HuH-7 (cell line): ENCODE results near the gene UNC13C.

ENCODE experiments used
- DNase-seq: peaks from one replicate; pipeline ENCODE4 v3.0.0; 2011; ENCODE audit warnings: low spot score

Gene UNC13C

GRCh38 chr15:54482251-54482650, 504.0 kb downstream of the UNC13C start:
- no peak for DNase-seq

- no peak for DNase-seq
Observed at GRCh38 chr15:54500330-54500729, 522.1 kb downstream of the UNC13C start.

- DNase-seq, result no peak
Observed at GRCh38 chr15:54502416-54503075, 524.3 kb downstream of the UNC13C start.

- no peak for DNase-seq
Observed at GRCh38 chr15:54504695-54505094, 526.5 kb downstream of the UNC13C start.

GRCh38 chr15:54506977-54507524, 528.8 kb downstream of the UNC13C start:
- DNase-seq, result no peak

GRCh38 chr15:54514601-54515000, 536.4 kb downstream of the UNC13C start:
- DNase-seq, result no peak

- no peak for DNase-seq
Observed at GRCh38 chr15:54515664-54516582, 537.7 kb downstream of the UNC13C start.

GRCh38 chr15:54517366-54517765, 539.1 kb downstream of the UNC13C start:
- no peak for DNase-seq

- DNase-seq, result no peak
Observed at GRCh38 chr15:54518156-54518882, 540.1 kb downstream of the UNC13C start.

- DNase-seq, result no peak
Observed at GRCh38 chr15:54519577-54519976, 541.3 kb downstream of the UNC13C start.

- DNase-seq, result no peak
Observed at GRCh38 chr15:54520616-54521015, 542.4 kb downstream of the UNC13C start.

- DNase-seq, result no peak
Observed at GRCh38 chr15:54521206-54521605, 543.0 kb downstream of the UNC13C start.

GRCh38 chr15:54528021-54528420, 549.8 kb downstream of the UNC13C start:
- DNase-seq, result no peak

- DNase-seq, result no peak
Observed at GRCh38 chr15:54540721-54541120, 562.5 kb downstream of the UNC13C start.

GRCh38 chr15:54547491-54547890, 569.2 kb downstream of the UNC13C start:
- DNase-seq, result no peak

- DNase-seq, result no peak
Observed at GRCh38 chr15:54550954-54551353, 572.7 kb downstream of the UNC13C start.

- no peak for DNase-seq
Observed at GRCh38 chr15:54556231-54556630, 578.0 kb downstream of the UNC13C start.

- DNase-seq, result no peak
Observed at GRCh38 chr15:54559405-54560069, 581.3 kb downstream of the UNC13C start.

GRCh38 chr15:54560417-54560816, 582.2 kb downstream of the UNC13C start:
- DNase-seq, result no peak

- no peak for DNase-seq
Observed at GRCh38 chr15:54564166-54564565, 585.9 kb downstream of the UNC13C start.

GRCh38 chr15:54566654-54567053, 588.4 kb downstream of the UNC13C start:
- no peak for DNase-seq
